Measurements from ENCODE around the gene DSP.

The DSP gene

GRCh38 chr6:7557652-7558051, 16.2 kb downstream of the DSP start:
- Histone ChIP-seq H3K27me3 (replicated peaks in 2 of 5; ENCODE audit: control insufficient read depth in 4 of 5, insufficient read depth in 5 of 5, low read length in 4 of 5) (peaks cover 4 to 48% (median 13%) of the 10 kb centered on the region in 5 experiments), H3K4me3 (ENCODE audit: control insufficient read depth in 1 of 7, extremely low read depth in 1 of 7, insufficient read depth in 4 of 7, low read depth in 2 of 7, low read length in 6 of 7) (no peak overlapping the region), H3K4me1 (ENCODE audit: control extremely low read depth in 1 of 4, control insufficient read depth in 4 of 4, insufficient read depth in 4 of 4, low read length in 3 of 4) (no peaks in the 10 kb centered on the region), H3K36me3 (ENCODE audit: control insufficient read depth in 4 of 4, insufficient read depth in 4 of 4, low read length in 3 of 4) (no peaks in the 10 kb centered on the region), H3K9me3 (ENCODE audit: control extremely low read depth in 1 of 5, control insufficient read depth in 4 of 5, insufficient read depth in 2 of 5, low read depth in 1 of 5, low read length in 4 of 5) (no peaks in the 10 kb centered on the region), H3K27ac (ENCODE audit: insufficient read depth in 1 of 2, low read depth in 1 of 2, low read length in 2 of 2, poor library complexity in 1 of 2, severe bottlenecking in 2 of 2) (no peak overlapping the region)
- CTCF ChIA-PET: no interaction called here
- DNase-seq: no peak
- POLR2A ChIA-PET: no interaction called here
- WGBS (ENCODE audit: insufficient coverage): 100% methylated on average over 1 of the region's 2 CpGs

- Histone ChIP-seq H3K4me3 (ENCODE audit: control insufficient read depth in 1 of 7, extremely low read depth in 1 of 7, insufficient read depth in 4 of 7, low read depth in 2 of 7, low read length in 6 of 7) (no peak overlapping the region), H3K36me3 (ENCODE audit: control insufficient read depth in 4 of 4, insufficient read depth in 4 of 4, low read length in 3 of 4) (no peaks in the 10 kb centered on the region), H3K27ac (ENCODE audit: insufficient read depth in 1 of 2, low read depth in 1 of 2, low read length in 2 of 2, poor library complexity in 1 of 2, severe bottlenecking in 2 of 2) (no peak overlapping the region), H3K27me3 (replicated peaks in 2 of 5; ENCODE audit: control insufficient read depth in 4 of 5, insufficient read depth in 5 of 5, low read length in 4 of 5) (peaks cover 4 to 38% (median 13%) of the 10 kb centered on the region in 5 experiments), H3K9me3 (ENCODE audit: control extremely low read depth in 1 of 5, control insufficient read depth in 4 of 5, insufficient read depth in 2 of 5, low read depth in 1 of 5, low read length in 4 of 5) (no peaks in the 10 kb centered on the region), H3K4me1 (ENCODE audit: control extremely low read depth in 1 of 4, control insufficient read depth in 4 of 4, insufficient read depth in 4 of 4, low read length in 3 of 4) (no peaks in the 10 kb centered on the region)
- POLR2A ChIA-PET: no interaction called here
- CTCF ChIA-PET: no interaction called here
- DNase-seq: no peak
- 33% methylated on average over 1 of the region's 4 CpGs for WGBS (ENCODE audit: insufficient coverage)
These were observed 17.3 kb downstream of the DSP start for GRCh38 chr6:7558781-7559180.

- no peak for DNase-seq
- Histone ChIP-seq H3K9me3 (ENCODE audit: control extremely low read depth in 1 of 5, control insufficient read depth in 4 of 5, insufficient read depth in 2 of 5, low read depth in 1 of 5, low read length in 4 of 5) (no peaks in the 10 kb centered on the region), H3K4me1 (ENCODE audit: control extremely low read depth in 1 of 4, control insufficient read depth in 4 of 4, insufficient read depth in 4 of 4, low read length in 3 of 4) (no peaks in the 10 kb centered on the region), H3K36me3 (ENCODE audit: control insufficient read depth in 4 of 4, insufficient read depth in 4 of 4, low read length in 3 of 4) (no peaks in the 10 kb centered on the region), H3K4me3 (ENCODE audit: control insufficient read depth in 1 of 7, extremely low read depth in 1 of 7, insufficient read depth in 4 of 7, low read depth in 2 of 7, low read length in 6 of 7) (no peak overlapping the region), H3K27ac (ENCODE audit: insufficient read depth in 1 of 2, low read depth in 1 of 2, low read length in 2 of 2, poor library complexity in 1 of 2, severe bottlenecking in 2 of 2) (no peak overlapping the region), H3K27me3 (replicated peaks in 2 of 5; ENCODE audit: control insufficient read depth in 4 of 5, insufficient read depth in 5 of 5, low read length in 4 of 5) (peaks cover 4 to 33% (median 13%) of the 10 kb centered on the region in 5 experiments)
- WGBS (ENCODE audit: insufficient coverage): 98% methylated on average over 6 of the region's 6 CpGs
- ChIA-PET POLR2A (no interaction called here), CTCF (no interaction called here)
These were observed 17.7 kb downstream of the DSP start for GRCh38 chr6:7559196-7559595.

GRCh38 chr6:7559651-7560385, 18.3 kb downstream of the DSP start:
- CTCF ChIA-PET: no interaction called here
- H3K27me3 ChIP-seq (replicated peaks in 2 of 5; ENCODE audit: control insufficient read depth in 4 of 5, insufficient read depth in 5 of 5, low read length in 4 of 5): peaks cover 4 to 29% (median 13%) of the 10 kb centered on the region in 5 experiments

DNA sequence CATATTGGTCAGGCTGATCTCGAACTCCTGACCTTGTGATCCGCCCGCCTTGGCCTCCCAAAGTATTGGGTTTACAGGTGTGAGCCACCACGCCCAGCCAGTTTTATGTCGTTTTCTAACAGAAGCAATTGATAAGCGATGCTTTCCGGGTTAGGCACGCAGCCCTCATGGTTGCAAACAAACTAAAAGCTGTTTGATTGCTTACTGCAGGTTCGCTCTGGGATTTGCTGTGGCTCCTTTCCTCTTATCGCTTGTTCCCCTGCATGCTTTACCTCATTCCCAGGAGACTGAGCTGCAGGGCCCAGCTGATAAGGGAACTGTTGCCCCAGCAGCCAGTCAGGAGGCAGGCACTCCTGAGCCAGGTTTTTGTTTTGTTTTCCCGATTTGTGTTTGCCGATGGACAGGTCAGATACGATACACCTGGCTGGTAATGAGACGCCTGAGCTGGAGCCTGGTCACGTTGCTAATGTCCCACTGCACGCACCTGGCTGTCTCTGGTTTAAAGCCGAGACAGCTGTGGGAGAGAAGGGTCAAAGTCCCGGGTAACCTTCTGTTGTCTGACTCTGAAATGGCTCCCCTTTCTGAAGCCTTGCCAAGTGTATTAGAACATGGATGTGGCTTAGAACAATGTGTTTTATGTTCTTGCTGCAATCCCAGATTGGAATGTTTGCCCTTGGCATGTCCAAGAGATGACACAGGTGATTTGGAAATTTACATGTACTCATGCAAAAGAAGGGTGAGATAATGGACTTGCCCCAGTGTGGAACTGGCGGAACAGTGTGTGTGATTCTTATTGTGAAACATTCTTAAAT, 19.9 kb downstream of the DSP start:
- WGBS (ENCODE audit: insufficient coverage): 97% methylated on average over 18 of the region's 19 CpGs
- CTCF ChIA-PET: no interaction called here

More at GRCh38 chr6:7559651-7560385, 18.3 kb downstream of the DSP start:
- no peaks in the 10 kb centered on the region for H3K4me1 ChIP-seq (ENCODE audit: control extremely low read depth in 1 of 4, control insufficient read depth in 4 of 4, insufficient read depth in 4 of 4, low read length in 3 of 4)
- H3K9me3 ChIP-seq (ENCODE audit: control extremely low read depth in 1 of 5, control insufficient read depth in 4 of 5, insufficient read depth in 2 of 5, low read depth in 1 of 5, low read length in 4 of 5): no peaks in the 10 kb centered on the region
- no peaks in the 10 kb centered on the region for H3K36me3 ChIP-seq (ENCODE audit: control insufficient read depth in 4 of 4, insufficient read depth in 4 of 4, low read length in 3 of 4)
- 92% methylated on average over 2 of the region's 2 CpGs for WGBS (ENCODE audit: insufficient coverage)
- POLR2A ChIA-PET: no interaction called here
- no peak for DNase-seq
- no peak overlapping the region for H3K27ac ChIP-seq (ENCODE audit: insufficient read depth in 1 of 2, low read depth in 1 of 2, low read length in 2 of 2, poor library complexity in 1 of 2, severe bottlenecking in 2 of 2)
- no peak overlapping the region for H3K4me3 ChIP-seq (ENCODE audit: control insufficient read depth in 1 of 7, extremely low read depth in 1 of 7, insufficient read depth in 4 of 7, low read depth in 2 of 7, low read length in 6 of 7)

DNA sequence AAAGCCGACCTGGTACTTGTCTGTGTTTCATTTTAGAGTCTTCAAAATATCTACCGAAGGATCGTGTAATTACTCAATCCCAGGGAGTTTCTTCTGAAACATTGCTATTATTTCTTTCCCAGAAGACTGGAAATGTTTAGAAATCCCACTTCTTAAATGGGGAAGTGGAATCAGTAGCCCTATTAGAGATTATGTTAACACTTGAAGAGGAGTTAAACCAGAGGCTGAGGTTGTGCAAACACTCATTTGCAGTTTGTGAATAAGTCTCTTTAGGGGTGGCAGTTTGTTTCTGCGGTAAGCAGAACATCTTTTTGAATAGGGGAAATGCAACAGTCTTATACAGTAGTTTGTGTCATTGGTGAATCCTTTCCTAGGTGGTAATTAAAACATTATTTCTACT, 21.3 kb downstream of the DSP start:
- CTCF ChIA-PET: no interaction called here
- Histone ChIP-seq H3K27ac (ENCODE audit: insufficient read depth in 1 of 2, low read depth in 1 of 2, low read length in 2 of 2, poor library complexity in 1 of 2, severe bottlenecking in 2 of 2) (no peak overlapping the region), H3K4me3 (ENCODE audit: control insufficient read depth in 1 of 7, extremely low read depth in 1 of 7, insufficient read depth in 4 of 7, low read depth in 2 of 7, low read length in 6 of 7) (no peak overlapping the region), H3K4me1 (ENCODE audit: control extremely low read depth in 1 of 4, control insufficient read depth in 4 of 4, insufficient read depth in 4 of 4, low read length in 3 of 4) (no peaks in the 10 kb centered on the region), H3K27me3 (replicated peaks in 2 of 5; ENCODE audit: control insufficient read depth in 4 of 5, insufficient read depth in 5 of 5, low read length in 4 of 5) (peaks cover 0 to 22% (median 9%) of the 10 kb centered on the region in 5 experiments), H3K9me3 (ENCODE audit: control extremely low read depth in 1 of 5, control insufficient read depth in 4 of 5, insufficient read depth in 2 of 5, low read depth in 1 of 5, low read length in 4 of 5) (no peaks in the 10 kb centered on the region), H3K36me3 (ENCODE audit: control insufficient read depth in 4 of 4, insufficient read depth in 4 of 4, low read length in 3 of 4) (no peaks in the 10 kb centered on the region)
- POLR2A ChIA-PET: no interaction called here
- no peak for DNase-seq
- 89% methylated on average over 1 of the region's 4 CpGs for WGBS (ENCODE audit: insufficient coverage)

More for the DNA sequence above, 19.9 kb downstream of the DSP start:
- H3K27ac ChIP-seq (ENCODE audit: insufficient read depth in 1 of 2, low read depth in 1 of 2, low read length in 2 of 2, poor library complexity in 1 of 2, severe bottlenecking in 2 of 2): no peak overlapping the region
- no peaks in the 10 kb centered on the region for H3K4me1 ChIP-seq (ENCODE audit: control extremely low read depth in 1 of 4, control insufficient read depth in 4 of 4, insufficient read depth in 4 of 4, low read length in 3 of 4)
- no peak for DNase-seq
- H3K4me3 ChIP-seq (ENCODE audit: control insufficient read depth in 1 of 7, extremely low read depth in 1 of 7, insufficient read depth in 4 of 7, low read depth in 2 of 7, low read length in 6 of 7): no peak overlapping the region
- H3K36me3 ChIP-seq (ENCODE audit: control insufficient read depth in 4 of 4, insufficient read depth in 4 of 4, low read length in 3 of 4): no peaks in the 10 kb centered on the region
- H3K9me3 ChIP-seq (ENCODE audit: control extremely low read depth in 1 of 5, control insufficient read depth in 4 of 5, insufficient read depth in 2 of 5, low read depth in 1 of 5, low read length in 4 of 5): no peaks in the 10 kb centered on the region
- peaks cover 0 to 25% (median 10%) of the 10 kb centered on the region in 5 experiments for H3K27me3 ChIP-seq (replicated peaks in 2 of 5; ENCODE audit: control insufficient read depth in 4 of 5, insufficient read depth in 5 of 5, low read length in 4 of 5)
- POLR2A ChIA-PET: no interaction called here

- H3K36me3 ChIP-seq (ENCODE audit: control insufficient read depth in 4 of 4, insufficient read depth in 4 of 4, low read length in 3 of 4): no peaks in the 10 kb centered on the region
These were observed 24.6 kb downstream of the DSP start for GRCh38 chr6:7566107-7566506.

More at GRCh38 chr6:7566107-7566506, 24.6 kb downstream of the DSP start:
- 86% methylated on average over 1 of the region's 2 CpGs for WGBS (ENCODE audit: insufficient coverage)
- Histone ChIP-seq H3K9me3 (ENCODE audit: control extremely low read depth in 1 of 5, control insufficient read depth in 4 of 5, insufficient read depth in 2 of 5, low read depth in 1 of 5, low read length in 4 of 5) (no peaks in the 10 kb centered on the region), H3K27ac (ENCODE audit: insufficient read depth in 1 of 2, low read depth in 1 of 2, low read length in 2 of 2, poor library complexity in 1 of 2, severe bottlenecking in 2 of 2) (no peak overlapping the region), H3K4me1 (ENCODE audit: control extremely low read depth in 1 of 4, control insufficient read depth in 4 of 4, insufficient read depth in 4 of 4, low read length in 3 of 4) (no peaks in the 10 kb centered on the region), H3K27me3 (replicated peaks in 2 of 5; ENCODE audit: control insufficient read depth in 4 of 5, insufficient read depth in 5 of 5, low read length in 4 of 5) (peaks cover 0 to 15% (median 6%) of the 10 kb centered on the region in 5 experiments), H3K4me3 (ENCODE audit: control insufficient read depth in 1 of 7, extremely low read depth in 1 of 7, insufficient read depth in 4 of 7, low read depth in 2 of 7, low read length in 6 of 7) (no peak overlapping the region)
- POLR2A ChIA-PET: no interaction called here
- CTCF ChIA-PET: interaction anchor here (0.9 kb wide), 1 partner anchor 19 kb away, joined by 3 read pairs; no protein-coding TSS in a partner anchor
- no peak for DNase-seq
